ENCODE measurements around the gene PAPSS2.
"Not testable (repeated sequence)": the region's sequence is repeated elsewhere in the genome, so short reads cannot be mapped to it uniquely, and the experiment has no call there.

PAPSS2 gene

DNA sequence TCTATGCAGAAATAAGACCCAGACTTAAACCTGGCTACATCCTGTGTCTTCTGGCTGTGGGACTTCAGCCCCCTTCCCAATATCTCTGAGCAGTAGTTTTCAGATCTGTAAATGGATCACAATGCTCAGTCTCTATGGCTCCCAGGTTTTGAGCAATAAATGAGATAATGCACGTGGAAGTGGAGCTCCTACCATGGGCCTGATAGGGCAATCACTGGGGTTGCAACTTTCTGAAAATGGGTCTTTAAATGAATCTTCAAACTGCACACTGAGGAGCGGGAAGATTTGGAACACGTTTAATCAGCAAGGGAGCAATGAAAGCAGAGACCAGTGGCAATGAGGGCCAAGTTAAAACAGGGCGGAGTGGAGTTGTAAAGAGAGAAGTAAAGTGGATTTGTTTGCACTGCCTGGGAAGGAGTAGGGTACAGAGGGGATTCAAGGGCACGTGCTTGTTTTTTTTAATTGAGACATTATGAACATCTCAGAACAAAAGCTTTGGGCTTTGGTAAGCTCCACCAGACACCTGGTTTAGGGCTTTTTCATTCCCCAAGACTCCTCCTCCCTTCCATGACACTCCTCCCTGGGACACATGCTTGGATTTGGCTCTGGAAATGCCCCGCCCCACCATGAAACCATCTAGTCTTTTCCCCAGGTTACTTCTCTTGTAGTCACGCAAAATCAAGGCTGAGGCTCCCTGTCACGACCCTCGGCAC lies 42.7 kb downstream of the PAPSS2 start:
- no peak for DNase-seq (ENCODE audit: low read depth in 2 of 3, low spot score in 2 of 3)

DNA sequence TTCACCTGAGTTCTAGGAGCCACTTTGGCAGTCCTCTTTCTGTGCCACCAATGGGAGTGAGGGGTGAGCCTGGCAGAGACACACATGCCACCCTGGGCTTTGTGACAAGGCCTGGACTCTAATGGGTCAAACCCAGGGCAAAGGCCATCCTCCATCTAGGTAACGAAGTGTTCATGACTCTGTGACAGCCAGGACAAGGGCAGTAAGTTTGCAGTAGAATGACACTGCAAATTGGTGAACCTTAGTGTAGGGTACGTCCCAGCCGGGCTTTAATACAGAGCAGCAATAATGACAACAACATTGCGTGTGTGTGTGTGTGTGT lies 43.3 kb downstream of the PAPSS2 start:
- DNase-seq (ENCODE audit: low read depth in 2 of 3, low spot score in 2 of 3) = no peak

DNA sequence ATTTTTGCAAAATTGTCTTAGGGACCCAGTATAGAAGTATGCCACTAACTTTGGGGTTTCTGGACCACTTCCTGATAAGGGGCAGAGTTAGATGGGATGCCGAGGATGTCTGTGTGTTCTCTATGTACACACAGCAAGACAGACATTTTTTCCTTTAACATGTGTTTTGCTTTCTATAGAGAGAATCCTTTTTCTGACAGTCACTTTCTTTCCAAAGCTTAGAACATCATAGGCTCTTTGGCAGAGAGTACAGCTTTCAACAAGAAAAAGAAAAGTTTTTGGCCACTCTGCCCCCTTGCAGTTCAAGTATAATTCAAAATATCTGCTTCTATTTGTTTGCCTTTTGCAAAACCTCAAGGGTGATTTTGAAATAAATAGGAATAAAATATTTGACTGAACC lies 44.1 kb downstream of the PAPSS2 start:
- DNase-seq (ENCODE audit: low read depth in 2 of 3, low spot score in 2 of 3) = no peak

DNA sequence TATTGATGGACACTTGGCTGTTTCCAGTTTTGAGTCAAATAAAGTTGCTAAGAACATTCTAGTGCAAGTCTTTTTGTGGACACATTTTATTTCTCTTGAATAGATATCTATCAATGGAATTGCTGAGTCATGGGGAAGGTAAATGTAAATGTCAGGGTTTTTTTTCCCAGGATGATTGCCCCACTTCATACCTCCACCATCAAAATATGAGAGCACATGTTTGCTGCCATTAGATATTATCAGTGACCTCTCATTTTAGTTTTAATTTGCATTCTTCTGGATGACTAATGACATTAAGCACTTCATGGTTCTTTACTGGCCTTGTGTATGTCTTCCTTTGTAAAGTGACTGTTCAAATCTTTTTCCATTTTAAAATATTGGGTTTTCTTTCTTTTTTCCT lies 45.7 kb downstream of the PAPSS2 start:
- no peak for DNase-seq (ENCODE audit: low read depth in 2 of 3, low spot score in 2 of 3)

DNA sequence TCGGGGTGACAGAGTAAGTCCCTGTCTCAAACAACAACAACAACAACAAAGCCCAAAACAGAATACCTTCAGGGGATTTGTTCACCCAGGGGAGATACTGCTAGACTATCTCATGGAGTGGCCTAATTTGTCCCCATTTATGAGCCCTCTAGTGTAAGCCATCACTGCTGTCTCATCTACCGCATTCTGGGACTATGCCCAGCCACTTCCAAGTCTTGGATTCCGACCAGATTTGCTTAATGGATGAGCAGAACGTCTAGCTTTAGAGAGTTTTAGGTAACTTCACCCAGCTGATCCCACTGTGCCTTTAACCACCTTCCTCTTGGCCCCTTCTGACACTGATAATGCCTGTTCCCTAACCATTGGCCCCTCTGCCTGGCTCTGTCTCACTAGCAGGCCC lies 47.1 kb downstream of the PAPSS2 start:
- no peak for DNase-seq (ENCODE audit: low read depth in 2 of 3, low spot score in 2 of 3)

DNA sequence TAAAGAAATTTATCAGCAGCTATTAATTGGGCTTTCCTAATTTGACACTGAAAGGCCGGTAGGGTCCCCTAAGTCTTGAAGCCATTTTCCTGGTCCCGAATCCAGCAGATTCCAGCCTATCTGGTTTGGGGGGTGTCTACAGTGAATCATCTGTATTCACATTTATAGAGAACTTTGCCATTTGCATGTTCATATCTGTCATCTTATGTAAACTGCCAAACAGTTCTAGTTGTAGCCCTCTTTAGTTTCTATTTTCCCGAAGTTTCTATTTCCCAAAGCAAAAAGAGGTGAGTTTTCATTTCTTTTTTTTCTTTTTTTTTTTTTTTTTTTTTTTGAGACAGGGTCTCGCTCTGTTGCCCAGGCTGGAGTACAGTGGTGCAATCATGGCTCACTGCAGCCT lies 47.6 kb downstream of the PAPSS2 start:
- DNase-seq (ENCODE audit: low read depth in 2 of 3, low spot score in 2 of 3) = no peak

DNA sequence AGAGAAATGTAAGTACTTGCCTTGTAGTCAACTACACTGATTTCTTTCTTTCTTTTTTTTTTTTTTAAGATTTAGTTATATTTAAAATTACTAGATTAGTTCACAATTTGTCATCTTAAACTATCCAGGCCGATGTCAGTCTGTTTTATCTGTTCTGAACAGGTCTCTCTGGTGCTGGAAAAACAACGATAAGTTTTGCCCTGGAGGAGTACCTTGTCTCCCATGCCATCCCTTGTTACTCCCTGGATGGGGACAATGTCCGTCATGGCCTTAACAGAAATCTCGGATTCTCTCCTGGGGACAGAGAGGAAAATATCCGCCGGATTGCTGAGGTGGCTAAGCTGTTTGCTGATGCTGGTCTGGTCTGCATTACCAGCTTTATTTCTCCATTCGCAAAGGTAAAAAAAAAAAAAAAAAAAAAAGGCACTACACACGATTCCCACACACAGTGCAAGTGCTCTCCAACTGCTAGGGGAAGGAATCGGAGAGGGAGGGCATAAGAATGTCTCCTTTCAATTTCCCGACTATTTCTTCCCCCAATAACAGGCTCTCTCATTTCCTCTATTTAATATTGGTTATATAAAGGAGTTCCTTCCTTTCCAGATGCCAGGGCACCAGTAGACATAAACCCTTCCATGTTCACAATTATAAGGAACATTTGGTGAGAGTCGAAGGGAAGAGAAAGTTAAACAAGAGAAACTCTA lies 53.4 kb downstream of the PAPSS2 start:
- DNase-seq (ENCODE audit: low read depth in 2 of 3, low spot score in 2 of 3) = no peak

DNA sequence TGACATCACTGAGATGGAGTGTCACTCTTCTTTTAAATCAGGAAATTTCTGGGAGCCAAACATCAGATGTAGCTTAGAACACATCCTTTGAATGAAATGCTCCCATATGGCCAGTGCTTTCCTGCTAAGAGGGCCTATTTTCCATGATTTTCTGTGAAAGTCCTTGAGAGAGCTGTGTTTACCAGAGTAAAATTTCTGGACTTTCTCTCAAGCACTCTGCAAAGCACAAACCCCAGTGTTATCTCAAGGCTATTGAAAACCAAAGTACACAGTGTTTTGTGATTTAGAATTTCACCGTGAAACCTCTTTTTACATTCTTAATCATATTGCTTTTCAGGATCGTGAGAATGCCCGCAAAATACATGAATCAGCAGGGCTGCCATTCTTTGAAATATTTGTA lies 54.0 kb downstream of the PAPSS2 start:
- no peak for DNase-seq (ENCODE audit: low read depth in 2 of 3, low spot score in 2 of 3)

DNA sequence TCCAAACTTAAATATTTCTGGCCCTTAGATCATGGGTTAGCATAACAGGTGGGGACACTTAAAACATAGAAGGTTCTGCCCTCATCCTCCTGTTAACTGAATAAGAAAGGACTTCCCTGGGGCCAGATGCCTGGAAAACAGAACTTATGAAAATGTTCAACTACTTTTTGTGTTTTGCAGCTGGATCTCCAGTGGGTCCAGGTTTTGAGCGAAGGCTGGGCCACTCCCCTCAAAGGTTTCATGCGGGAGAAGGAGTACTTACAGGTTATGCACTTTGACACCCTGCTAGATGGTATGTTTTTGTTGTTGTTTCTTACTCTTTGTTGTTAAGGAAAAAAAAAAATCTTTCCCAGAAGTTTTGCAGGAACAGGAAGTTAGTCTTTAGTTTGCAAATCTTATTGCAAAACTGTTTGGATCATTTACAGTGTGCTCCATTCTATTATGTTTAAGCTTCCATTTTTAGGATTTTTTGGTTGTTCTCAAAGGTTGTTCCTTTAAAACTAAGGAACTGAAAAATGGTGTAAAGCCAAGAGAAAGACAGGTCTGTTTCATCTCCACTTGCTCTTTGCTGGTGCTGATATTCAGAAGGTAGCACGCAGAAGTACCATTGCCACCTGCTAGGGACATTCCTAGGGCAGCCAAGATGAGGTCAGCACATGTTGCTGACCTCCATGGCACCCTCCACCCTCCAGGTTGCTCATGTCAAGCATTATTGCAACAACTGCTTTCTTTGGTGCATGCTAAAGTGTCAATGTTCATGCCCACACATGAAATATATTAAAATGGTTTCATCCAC lies 56.1 kb downstream of the PAPSS2 start:
- no peak for DNase-seq (ENCODE audit: low read depth in 2 of 3, low spot score in 2 of 3)

DNA sequence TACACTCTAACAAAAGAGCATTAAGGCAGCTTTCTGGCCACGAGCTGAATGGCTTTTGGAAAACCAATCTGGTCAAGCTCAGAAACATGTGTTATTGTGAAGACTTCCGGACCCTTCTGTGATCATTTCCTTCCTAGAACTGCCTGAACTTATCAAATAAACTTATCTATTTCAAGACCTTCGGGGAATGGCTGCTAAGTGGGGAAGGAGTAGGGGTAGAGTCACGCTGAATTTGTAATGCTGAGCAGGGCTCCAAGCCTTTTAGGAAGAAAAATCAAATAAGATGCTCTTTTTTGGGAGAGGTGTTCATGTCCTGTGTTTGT lies 56.6 kb downstream of the PAPSS2 start:
- DNase-seq (ENCODE audit: low read depth in 2 of 3, low spot score in 2 of 3) = no peak

DNA sequence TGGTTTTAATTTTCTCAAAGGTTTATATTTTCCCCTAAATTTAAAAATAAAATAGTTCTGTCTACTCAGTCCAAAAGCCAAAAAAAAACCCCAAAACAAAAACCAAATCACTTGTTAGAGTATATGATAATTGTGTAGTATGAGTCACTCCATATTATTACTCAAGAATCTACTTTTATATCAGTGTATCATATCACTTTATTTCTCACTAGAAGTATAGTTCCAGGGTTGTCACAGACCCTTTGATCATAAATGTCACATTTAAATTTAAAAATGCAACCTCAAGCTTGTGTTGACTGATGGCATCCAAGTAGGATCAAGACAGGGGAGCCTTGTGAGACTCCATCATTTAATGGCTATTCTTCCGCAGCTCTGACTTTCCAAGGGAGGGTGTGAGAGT lies 61.0 kb downstream of the PAPSS2 start:
- no peak for DNase-seq (ENCODE audit: low read depth in 2 of 3, low spot score in 2 of 3)

DNA sequence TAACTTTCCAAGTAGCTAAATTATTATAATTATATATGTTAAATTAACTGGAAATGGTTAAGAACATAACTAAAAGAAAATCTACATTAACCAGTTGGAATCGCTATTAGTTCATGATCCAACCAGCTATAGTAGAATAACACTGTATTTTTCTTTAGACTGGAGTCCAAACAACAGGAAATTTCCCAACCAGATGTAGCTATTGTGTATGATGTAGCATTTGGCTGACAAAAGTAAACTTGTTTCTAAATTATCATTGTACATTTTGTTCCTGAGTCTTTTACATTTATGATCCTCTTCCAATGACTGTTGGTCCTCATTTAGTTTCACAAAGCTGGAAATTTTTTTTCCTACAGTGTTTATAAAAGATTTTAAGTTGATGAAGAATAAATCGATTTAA lies 62.1 kb downstream of the PAPSS2 start:
- DNase-seq (ENCODE audit: low read depth in 2 of 3, low spot score in 2 of 3) = no peak

DNA sequence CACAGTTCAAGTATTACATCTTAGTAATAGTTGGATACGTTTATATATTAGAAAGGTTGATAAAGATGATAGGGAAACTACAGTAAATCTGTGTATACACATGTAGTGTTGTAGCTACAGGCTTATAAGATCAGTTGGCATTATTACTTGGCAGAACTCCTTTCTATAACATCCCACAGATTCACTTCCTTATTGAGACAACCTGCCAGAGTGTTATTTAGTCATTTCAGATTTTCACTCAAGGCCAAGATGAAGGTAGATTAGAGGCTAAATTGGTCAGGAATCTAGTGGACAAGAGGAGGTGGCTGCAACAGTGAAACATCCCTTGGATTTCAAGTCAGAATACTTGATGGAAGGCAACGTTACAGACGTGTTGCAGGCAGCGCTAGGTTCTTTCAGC lies 63.0 kb downstream of the PAPSS2 start:
- no peak for DNase-seq (ENCODE audit: low read depth in 2 of 3, low spot score in 2 of 3)

DNA sequence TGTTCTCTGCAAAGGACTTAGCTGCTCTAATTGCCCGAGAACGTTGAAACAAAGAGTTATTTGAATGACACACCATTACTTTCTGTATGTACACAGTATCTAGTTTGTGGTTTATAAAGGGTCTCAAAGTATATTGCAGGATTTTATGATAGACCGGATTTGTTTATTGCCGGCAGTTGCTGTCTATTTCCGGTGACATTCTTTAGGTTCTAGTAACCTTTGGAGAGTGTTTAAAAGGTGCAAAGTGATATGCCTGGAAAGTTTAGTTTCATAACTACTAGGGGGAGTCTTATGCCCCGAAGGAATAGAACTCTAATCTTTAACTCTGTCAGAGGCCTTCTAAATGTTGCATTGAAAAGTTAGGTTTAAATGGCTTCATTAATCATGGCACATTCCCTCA lies 63.8 kb downstream of the PAPSS2 start:
- no peak for DNase-seq (ENCODE audit: low read depth in 2 of 3, low spot score in 2 of 3)

DNA sequence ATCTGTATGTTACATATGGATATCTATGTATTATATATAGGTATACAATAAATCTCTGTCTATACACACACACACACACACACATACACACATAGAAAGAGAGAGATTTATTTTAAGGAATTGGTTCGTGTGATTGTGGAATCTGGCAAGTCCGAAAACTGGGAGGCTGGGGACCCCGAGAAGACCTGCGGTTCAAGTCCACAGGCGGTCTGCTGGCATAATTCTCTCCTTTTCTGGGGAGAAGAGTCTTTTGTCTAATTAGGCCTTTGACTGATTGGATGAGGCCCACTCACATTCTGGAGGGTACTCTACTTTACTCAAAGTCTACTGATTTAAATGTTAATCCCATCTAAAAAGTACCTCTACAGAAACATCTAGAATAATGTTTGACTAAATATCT lies 65.1 kb downstream of the PAPSS2 start:
- no peak for DNase-seq (ENCODE audit: low read depth in 2 of 3, low spot score in 2 of 3)

DNA sequence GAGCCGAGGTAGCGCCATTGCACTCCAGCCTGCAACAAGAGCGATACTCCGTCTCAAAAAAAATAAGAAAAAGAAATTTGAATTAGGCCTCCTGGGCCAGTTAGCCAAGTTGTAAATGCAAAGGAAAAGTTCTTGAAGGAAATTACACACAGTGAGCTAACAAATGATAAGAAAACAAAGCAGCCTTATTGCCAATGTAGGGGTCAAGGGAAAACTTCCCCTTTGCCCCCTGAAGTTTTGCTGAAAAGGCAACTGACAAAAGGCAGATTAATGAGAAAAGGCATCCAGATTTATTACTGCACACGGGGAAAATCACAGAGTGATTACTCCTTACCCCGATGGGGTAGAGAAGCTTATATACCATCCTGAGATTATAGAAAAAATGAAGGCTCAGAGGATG lies 70.3 kb downstream of the PAPSS2 start:
- no peak for DNase-seq (ENCODE audit: low read depth in 2 of 3, low spot score in 2 of 3)

DNA sequence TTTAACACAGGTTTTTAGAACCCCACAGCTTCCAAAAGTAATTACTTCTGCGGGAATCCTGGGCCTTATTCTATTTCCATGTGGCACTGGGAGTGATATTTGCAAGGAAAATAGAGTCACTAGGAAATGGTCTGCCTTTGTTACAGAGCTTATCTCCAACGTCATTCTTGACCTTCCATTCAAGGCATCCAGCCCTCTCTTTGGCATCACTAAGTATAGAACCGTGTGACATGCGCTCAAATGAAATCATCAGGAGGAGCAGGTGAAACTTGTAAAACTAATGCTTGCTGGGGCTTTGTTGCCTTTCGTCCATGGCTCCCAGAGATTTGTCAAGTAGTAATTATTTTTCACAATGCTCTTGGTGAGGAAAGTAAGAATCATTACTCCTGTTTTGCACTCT lies 73.4 kb downstream of the PAPSS2 start:
- no peak for DNase-seq (ENCODE audit: low read depth in 2 of 3, low spot score in 2 of 3)

DNA sequence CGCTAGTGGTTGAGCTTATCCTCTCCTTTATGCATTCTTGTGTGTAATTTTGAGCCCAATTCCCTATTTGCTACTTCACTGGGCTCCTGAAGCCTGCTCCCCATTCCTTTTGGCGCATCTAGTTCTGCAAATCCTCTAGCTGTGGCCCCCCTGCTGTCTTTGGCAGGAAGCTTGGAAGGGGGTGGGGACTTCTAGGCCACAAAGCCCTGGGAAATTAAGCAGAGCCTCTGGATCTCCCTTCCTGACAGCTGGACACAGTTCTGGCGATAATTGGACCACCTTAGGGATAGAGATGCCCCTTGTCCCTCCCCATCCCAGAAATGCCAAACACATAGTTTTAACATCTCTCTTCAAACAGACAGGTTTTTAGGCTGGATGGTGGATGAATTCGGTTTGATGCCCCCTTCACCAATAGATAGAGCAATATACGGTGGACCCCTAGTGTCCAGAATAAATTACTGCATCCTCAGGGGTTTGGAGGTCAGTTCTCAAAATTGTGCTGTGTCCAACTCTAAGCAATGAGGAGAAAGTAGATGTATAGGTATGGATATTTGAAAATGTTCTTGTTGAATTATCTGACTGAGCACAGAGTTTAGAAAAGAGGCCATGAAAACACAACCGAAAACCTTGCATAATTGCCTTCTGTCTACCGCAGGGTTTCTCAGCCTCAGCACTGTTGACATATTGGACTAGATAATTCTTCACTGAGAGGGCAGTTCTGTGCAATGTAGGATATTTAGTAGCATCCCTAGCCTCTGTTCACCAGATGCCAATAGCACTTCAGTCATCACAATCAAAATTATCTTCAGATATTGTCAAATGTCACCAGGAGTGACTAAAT lies 75.5 kb downstream of the PAPSS2 start:
- no peak for DNase-seq (ENCODE audit: low read depth in 2 of 3, low spot score in 2 of 3)

DNA sequence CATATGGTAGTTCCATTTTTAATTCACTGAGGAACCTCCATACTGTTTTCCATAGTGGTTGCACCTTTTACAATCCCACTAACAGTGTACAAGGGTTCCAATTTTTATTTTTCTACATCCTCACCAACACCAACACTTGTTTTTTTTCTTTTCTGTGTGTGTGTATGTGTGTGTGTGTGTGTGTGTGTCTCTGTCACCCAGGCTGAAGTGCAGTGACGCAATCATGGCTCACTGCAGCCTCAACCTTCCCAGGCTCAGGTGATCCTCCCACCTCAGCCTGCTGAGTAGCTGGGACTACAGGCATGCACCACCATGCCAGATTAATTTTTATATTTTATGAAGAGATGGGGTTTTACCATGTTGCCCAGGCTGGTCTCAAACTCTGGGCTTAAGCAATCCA lies 78.6 kb downstream of the PAPSS2 start:
- DNase-seq (ENCODE audit: low read depth in 2 of 3, low spot score in 2 of 3) = not testable (repeated sequence)

DNA sequence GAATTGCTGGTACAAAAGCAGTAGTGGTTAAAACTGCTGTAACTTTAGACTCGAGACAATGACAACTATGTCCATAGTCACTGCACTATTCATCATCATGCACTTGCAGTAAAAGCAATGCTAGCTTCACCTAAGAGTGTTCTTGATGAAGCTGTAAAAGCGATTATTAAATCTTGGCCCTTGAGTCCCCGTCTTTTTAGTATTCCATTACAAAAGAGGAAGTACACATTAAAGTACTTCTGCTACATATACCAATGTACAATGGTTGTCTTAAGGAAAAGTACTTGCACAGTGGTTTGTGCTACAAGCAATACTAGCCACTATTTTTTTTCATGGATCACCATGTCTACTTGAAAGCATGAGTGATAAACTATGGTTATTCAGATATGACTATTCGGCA lies 80.0 kb downstream of the PAPSS2 start:
- no peak for DNase-seq (ENCODE audit: low read depth in 2 of 3, low spot score in 2 of 3)

DNA sequence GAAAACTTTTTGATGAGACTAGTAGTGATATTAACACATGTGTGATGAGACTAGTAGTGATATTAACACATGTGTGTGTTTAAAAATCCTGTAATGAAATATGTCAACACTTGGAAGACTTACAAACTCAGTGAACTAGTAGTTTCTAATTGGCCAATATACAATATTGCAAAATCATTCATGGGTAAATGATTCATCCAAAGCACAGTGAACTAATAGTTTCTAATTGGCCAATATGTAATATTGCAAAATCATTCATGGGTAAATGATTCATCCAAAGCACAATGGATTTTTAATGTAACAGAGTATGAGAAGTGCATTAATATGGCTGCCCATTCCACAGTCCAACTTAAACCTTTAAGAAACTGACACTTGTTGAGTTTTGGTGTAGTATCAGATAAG lies 80.6 kb downstream of the PAPSS2 start:
- no peak for DNase-seq (ENCODE audit: low read depth in 2 of 3, low spot score in 2 of 3)

Measured in activated CD8-positive, alpha-beta memory T cell treated with anti-CD3 and anti-CD28 coated beads for 48 hours (primary cell).